Measurements from ENCODE around the gene SCYGR7. TPM values are rescaled to one million over a fixed set of nuclear protein-coding genes. Genes with fewer than 3 reads are reported as not detected.
A peak's percentile ranks its signal among the peaks of the same experiment; 100 is the strongest.

The SCYGR7 gene
- total and polyA plus RNA-seq, 2 donors (not counting 1 experiment from before 2014, with no cell fraction given), result not detected

DNA sequence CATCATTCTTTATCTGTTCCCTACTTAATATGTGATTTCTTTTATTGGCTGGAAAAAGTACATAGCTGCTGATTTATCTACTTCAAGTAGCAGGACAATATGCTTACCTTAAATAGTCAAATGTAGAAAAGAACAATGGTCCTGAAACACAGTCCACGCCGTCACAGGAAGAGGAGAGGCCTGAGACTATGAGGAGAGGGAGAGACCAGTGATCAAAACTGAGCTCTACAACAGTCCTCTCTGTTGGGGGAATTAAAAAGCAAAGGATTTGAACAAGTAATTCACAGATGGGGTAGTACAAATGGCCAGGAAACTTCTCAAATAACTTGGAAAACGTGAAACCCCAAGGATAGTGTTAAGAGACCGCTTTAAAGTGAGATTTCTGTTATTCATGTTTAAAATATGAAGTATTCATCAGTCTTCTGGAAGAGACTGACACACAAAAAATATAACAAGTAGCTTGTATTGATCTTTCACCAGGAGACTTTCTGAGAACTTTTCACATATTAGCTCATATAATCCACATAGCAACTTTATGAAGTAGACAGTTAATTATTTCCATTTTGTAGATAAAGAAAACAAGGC lies 37.7 kb downstream of the SCYGR7 start:
- H3K27ac Mint-ChIP-seq, result no peak overlapping the region
- Histone ChIP-seq H3K4me3 (ENCODE audit: control extremely low read depth in 1 of 5, extremely low read depth in 1 of 5, insufficient read depth in 1 of 5, low read depth in 2 of 5, low read length in 4 of 5) (no peak overlapping the region), H3K27me3 (replicated peaks in 1 of 4; ENCODE audit: control extremely low read depth in 1 of 4, control insufficient read depth in 3 of 4, insufficient read depth in 4 of 4, low read length in 3 of 4) (no peaks in the 10 kb centered on the region), H3K27ac (ENCODE audit: low read length in 2 of 2) (no peak overlapping the region), H3K36me3 (replicated peaks in 1 of 2; ENCODE audit: control extremely low read depth in 1 of 2, control insufficient read depth in 1 of 2, extremely low read depth in 1 of 2, insufficient read depth in 2 of 2, low read length in 1 of 2) (no peaks in the 10 kb centered on the region), H3K9ac (ENCODE audit: low read length) (no peak overlapping the region), H3K4me2 (replicated peaks; ENCODE audit: low read depth, low read length, poor library complexity, severe bottlenecking) (no peak overlapping the region), H3K9me3 (ENCODE audit: control extremely low read depth in 1 of 3, control insufficient read depth in 2 of 3, insufficient read depth in 1 of 3, low read length in 2 of 3) (no peaks in the 10 kb centered on the region), H3K4me1 (ENCODE audit: control insufficient read depth in 2 of 2, insufficient read depth in 2 of 2, low read length in 2 of 2) (no peaks in the 10 kb centered on the region), H4K20me1 (ENCODE audit: control insufficient read depth, insufficient read depth, low read length, poor library complexity, severe bottlenecking) (no peaks in the 10 kb centered on the region), H3K79me2 (ENCODE audit: control insufficient read depth, insufficient read depth, low read length) (no peaks in the 10 kb centered on the region), H2AFZ (ENCODE audit: insufficient read depth, low read depth, low read length, poor library complexity, severe bottlenecking) (peak overlapping the region; percentile 32)
- H3K9me3 Mint-ChIP-seq (ENCODE audit: insufficient read depth), result no peaks in the 10 kb centered on the region
- POLR2A ChIA-PET, result interaction anchor here (0.6 kb wide), 1 partner anchor 283 kb away, joined by 7 read pairs; no protein-coding TSS in a partner anchor
- no peak for ATAC-seq (ENCODE audit: low read depth)
- DNase-seq, result no peak
- H3K4me3 Mint-ChIP-seq, result no peak overlapping the region
- TF ChIP-seq, protein P1, sequence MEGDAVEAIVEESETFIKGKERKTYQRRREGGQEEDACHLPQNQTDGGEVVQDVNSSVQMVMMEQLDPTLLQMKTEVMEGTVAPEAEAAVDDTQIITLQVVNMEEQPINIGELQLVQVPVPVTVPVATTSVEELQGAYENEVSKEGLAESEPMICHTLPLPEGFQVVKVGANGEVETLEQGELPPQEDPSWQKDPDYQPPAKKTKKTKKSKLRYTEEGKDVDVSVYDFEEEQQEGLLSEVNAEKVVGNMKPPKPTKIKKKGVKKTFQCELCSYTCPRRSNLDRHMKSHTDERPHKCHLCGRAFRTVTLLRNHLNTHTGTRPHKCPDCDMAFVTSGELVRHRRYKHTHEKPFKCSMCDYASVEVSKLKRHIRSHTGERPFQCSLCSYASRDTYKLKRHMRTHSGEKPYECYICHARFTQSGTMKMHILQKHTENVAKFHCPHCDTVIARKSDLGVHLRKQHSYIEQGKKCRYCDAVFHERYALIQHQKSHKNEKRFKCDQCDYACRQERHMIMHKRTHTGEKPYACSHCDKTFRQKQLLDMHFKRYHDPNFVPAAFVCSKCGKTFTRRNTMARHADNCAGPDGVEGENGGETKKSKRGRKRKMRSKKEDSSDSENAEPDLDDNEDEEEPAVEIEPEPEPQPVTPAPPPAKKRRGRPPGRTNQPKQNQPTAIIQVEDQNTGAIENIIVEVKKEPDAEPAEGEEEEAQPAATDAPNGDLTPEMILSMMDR (IDR thresholded peaks at IDR 0.05), result no peak
- TF ChIP-seq EZH2 (IDR thresholded peaks at IDR 0.05; ENCODE audit: borderline replicate concordance, insufficient read depth, low read depth, low read length, poor library complexity, severe bottlenecking), result no peak
- H3K4me1 Mint-ChIP-seq, result no peaks in the 10 kb centered on the region
- CTCF ChIA-PET, result interaction anchor here (0.5 to 3.7 kb wide), 36 partner anchors 8 to 745 kb away, joined by 3 to 55 read pairs (median 4); partner anchors contain the start of gene AGFG1
- WGBS (ENCODE audit: insufficient coverage), result 86% methylated on average over 2 of the region's 4 CpGs
- intact Hi-C loops (cut with micrococcal nuclease), result loop anchor here (1.0 to 2.0 kb wide), 4 partner anchors 293 to 528 kb away; partner anchors contain the start of gene AGFG1
- peaks cover 3% of the 10 kb centered on the region for H3K27me3 Mint-ChIP-seq

DNA sequence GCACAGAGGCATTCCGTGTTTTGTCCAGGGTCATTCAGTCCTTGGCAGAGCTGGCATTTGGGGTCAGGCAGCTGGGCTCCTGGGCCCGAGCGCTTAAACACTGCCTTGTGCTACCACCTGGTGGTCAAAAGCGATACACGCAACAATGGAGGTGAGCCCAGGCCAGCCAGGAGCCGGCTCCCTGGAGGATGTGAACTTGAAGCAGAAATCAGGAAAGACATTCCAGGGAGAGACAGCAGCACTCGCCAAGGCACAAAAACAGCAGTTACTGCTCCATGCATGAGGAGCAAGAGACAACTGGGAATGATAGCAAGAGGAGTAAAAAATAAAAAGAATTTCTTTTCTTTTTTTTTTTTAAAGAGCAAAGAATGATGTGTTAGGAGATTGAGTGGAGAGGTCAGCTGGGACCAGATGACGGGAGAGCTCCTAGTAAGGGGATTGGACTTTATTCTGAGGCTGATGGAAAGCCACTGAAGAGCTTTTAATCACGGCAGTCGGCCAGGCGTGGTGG lies 38.3 kb downstream of the SCYGR7 start:
- Histone ChIP-seq H4K20me1 (ENCODE audit: control insufficient read depth, insufficient read depth, low read length, poor library complexity, severe bottlenecking) (no peaks in the 10 kb centered on the region), H2AFZ (ENCODE audit: insufficient read depth, low read depth, low read length, poor library complexity, severe bottlenecking) (peak overlapping the region; percentile 32), H3K4me1 (ENCODE audit: control insufficient read depth in 2 of 2, insufficient read depth in 2 of 2, low read length in 2 of 2) (no peaks in the 10 kb centered on the region), H3K27ac (ENCODE audit: low read length in 2 of 2) (no peak overlapping the region), H3K36me3 (replicated peaks in 1 of 2; ENCODE audit: control extremely low read depth in 1 of 2, control insufficient read depth in 1 of 2, extremely low read depth in 1 of 2, insufficient read depth in 2 of 2, low read length in 1 of 2) (no peaks in the 10 kb centered on the region), H3K79me2 (ENCODE audit: control insufficient read depth, insufficient read depth, low read length) (no peaks in the 10 kb centered on the region), H3K9ac (ENCODE audit: low read length) (no peak overlapping the region), H3K4me3 (ENCODE audit: control extremely low read depth in 1 of 5, extremely low read depth in 1 of 5, insufficient read depth in 1 of 5, low read depth in 2 of 5, low read length in 4 of 5) (no peak overlapping the region), H3K4me2 (replicated peaks; ENCODE audit: low read depth, low read length, poor library complexity, severe bottlenecking) (no peak overlapping the region), H3K27me3 (replicated peaks in 1 of 4; ENCODE audit: control extremely low read depth in 1 of 4, control insufficient read depth in 3 of 4, insufficient read depth in 4 of 4, low read length in 3 of 4) (no peaks in the 10 kb centered on the region), H3K9me3 (ENCODE audit: control extremely low read depth in 1 of 3, control insufficient read depth in 2 of 3, insufficient read depth in 1 of 3, low read length in 2 of 3) (no peaks in the 10 kb centered on the region)
- ATAC-seq (ENCODE audit: low read depth), result peak; percentile 88
- ChIA-PET POLR2A (interaction anchor here (0.6 kb wide), 1 partner anchor 283 kb away, joined by 7 read pairs; no protein-coding TSS in a partner anchor), CTCF (interaction anchor here (0.5 to 3.7 kb wide), 34 partner anchors 10 to 746 kb away, joined by 3 to 55 read pairs (median 5); partner anchors contain the start of gene AGFG1)
- peaks cover 3% of the 10 kb centered on the region for H3K27me3 Mint-ChIP-seq
- TF ChIP-seq, protein P1 (IDR thresholded peaks at IDR 0.05), result peak; percentile 86
- TF ChIP-seq EZH2 (IDR thresholded peaks at IDR 0.05; ENCODE audit: borderline replicate concordance, insufficient read depth, low read depth, low read length, poor library complexity, severe bottlenecking), result no peak
- no peak overlapping the region for H3K4me3 Mint-ChIP-seq
- no peak overlapping the region for H3K27ac Mint-ChIP-seq
- DNase-seq, result peak; percentile 72
- no peaks in the 10 kb centered on the region for H3K4me1 Mint-ChIP-seq
- no peaks in the 10 kb centered on the region for H3K9me3 Mint-ChIP-seq (ENCODE audit: insufficient read depth)
- intact Hi-C loops (cut with micrococcal nuclease), result loop anchor here (1.0 to 2.0 kb wide), 4 partner anchors 294 to 528 kb away; partner anchors contain the start of gene AGFG1
- WGBS (ENCODE audit: insufficient coverage), result 34% methylated on average over 11 of the region's 11 CpGs

Measured in B cell (primary cell).